Activated CD4-positive, alpha-beta T cell treated with anti-CD3 and anti-CD28 coated beads, Interleukin-2, amount 50 U/mL, for 24 hours (primary cell): ENCODE measurements around the gene DIAPH3.

Experiments used
- DNase-seq, 2 donors: peaks; one replicate each; pipeline ENCODE4 v3.0.0-alpha.2; 2020; ENCODE audit warnings: low read depth in 1 of 2, low spot score in 1 of 2

Gene DIAPH3

DNA sequence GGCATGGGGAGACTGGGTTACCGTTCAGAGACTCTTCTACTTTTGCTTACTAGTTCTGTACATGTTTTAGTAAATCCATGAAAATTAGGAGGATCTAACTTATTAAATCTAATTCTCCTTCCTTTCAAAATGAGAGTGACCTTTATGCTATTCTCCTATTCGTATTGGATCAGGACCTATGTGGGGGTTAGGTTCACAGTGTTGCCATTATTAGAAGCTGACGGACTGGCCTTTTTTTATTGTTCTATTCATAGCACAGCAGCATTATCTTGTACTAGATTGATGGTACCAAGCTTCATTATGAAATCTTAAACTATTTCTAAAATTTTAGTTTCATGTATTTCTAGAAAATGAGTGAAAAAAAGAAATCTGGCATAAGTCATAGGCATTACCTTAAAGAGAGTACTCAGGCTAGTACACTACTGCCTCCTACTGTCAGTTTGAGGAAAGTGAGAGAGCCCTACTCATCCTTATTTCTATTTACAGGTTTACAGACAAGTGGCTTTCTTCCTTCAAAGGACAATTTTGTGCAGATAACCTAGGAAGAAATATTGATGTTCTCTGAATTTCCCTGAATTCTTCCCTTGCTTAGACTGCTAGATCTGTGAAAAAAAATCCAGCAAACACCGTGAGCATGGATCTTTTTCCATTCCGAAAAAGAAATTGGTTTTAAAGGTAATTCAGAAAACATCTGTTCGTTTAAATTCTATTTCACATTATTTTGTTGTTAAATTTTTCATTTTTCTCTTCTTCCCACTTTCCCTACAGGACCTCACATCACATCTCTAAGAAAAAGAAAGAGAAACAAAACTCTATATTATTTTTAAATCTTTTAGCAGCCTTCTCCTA, 485.5 kb downstream of the DIAPH3 start:
- DNase-seq: no peak

- DNase-seq: no peak
Observed at GRCh38 chr13:59677430-59677829, 486.3 kb downstream of the DIAPH3 start.

- no peak for DNase-seq
Observed at GRCh38 chr13:59674616-59675015, 489.1 kb downstream of the DIAPH3 start.

DNA sequence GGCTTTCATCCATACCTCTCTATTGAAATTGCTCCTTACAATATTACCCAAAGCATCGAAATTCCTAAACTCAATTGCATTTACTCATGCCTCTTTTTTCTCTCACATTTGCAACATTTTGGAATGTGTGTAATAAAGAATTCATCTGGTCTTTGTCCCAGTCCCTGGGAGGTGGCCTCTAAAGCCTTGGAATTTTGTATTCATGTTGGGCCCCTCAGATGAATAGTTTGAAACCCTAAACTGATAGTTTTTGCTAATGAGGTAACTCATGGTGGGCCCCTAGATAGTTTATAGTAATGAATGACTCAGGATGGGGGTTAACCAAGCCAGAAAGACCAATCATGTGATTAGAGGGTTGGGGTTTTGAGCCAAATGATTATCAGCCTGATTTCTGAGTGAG, 490.4 kb downstream of the DIAPH3 start:
- no peak for DNase-seq

GRCh38 chr13:59672445-59672844, 491.3 kb downstream of the DIAPH3 start:
- no peak for DNase-seq

- DNase-seq: no peak
Observed at GRCh38 chr13:59671881-59672280, 491.8 kb downstream of the DIAPH3 start.

GRCh38 chr13:59666504-59666903, 497.2 kb downstream of the DIAPH3 start:
- no peak for DNase-seq

DNA sequence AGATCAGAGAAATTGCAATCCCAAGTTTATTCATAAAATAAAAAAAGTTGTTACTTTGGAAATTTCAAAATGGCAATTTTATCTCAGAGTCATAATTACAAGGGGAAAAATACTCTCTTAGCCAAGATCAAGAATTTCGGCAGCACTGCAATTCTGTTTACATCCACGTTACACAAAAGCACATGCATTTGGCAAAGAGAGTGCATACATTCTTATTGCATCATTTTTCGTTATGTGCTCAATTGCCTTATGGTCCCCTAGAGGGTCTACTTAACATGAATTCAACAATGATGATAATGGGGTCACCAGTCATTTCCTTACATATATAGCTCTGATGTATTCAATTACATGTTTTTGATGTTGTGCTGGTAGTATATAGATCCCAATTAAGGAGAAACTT, 498.0 kb downstream of the DIAPH3 start:
- no peak for DNase-seq

GRCh38 chr13:59665184-59665583, 498.5 kb downstream of the DIAPH3 start:
- DNase-seq: no peak

GRCh38 chr13:59664586-59664985, 499.1 kb downstream of the DIAPH3 start:
- DNase-seq: no peak

DNA sequence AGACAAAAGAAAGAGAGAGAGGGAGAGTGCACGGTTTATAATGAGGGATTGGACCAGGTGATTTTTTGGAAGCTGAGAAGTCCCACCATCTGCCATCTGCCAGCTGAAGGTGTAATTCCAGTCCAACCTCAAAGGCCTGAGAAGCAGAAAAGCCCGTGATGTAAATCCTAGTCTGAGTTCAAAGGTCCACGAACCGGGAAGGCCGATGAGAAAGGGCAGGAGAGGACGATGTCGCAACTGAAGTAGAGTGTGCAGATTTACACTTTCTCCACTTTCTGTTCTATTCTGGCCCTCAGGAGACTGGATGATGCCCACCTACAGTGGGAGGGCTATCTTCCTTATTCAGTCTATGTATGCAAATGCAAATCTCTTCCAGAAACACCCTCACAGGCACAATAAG, 500.0 kb downstream of the DIAPH3 start:
- no peak for DNase-seq

- no peak for DNase-seq
Observed at GRCh38 chr13:59660582-59660981, 503.1 kb downstream of the DIAPH3 start.

DNA sequence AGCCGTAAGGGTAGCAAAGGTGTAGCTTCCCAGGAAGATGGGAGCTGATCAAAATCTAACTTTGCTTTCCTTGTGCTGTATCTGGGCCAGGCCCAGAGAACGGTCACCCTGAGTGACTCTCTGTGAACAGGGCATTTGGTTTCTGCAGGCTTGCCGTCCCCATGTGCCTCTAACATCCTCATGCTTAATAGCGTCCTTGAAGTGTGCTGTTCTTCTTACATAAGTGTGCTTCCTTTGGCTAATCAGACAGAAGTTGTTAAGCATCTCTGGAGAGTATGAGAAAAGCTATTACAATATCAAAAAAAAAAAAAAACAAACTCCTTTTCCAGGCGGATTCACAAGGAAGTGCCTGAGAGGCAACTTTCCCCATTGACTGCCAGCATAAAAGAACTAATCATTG, 503.7 kb downstream of the DIAPH3 start:
- no peak for DNase-seq

DNA sequence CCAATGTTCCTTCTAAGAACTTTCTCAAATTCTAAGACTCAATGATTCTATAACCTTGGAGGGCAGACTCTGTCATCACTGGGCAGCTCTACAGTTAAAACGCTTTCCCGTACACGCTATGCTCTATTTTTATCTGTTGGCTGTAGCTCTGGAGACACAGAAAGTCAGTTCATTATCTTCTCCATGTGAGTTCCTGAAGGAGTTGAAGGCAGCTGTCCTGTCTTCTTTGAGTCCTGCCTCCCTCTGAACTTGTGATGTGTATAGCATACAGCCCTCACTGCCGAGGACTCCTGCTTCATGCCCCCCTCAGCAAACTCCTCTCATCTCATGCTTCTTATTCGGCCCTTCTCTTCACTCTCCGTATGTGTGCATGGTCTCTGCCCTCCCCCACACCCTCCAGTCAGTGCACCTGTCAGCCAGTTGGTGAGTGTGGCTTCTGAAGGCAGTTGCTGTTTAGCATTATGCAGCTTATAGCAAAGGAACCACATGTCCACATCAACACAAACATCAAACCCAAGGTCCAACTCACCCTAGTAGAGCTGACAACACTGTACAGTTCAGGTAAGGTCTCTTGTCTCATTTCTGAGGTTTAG, 504.9 kb downstream of the DIAPH3 start:
- no peak for DNase-seq

- DNase-seq: no peak
Observed at GRCh38 chr13:59658027-59658737, 505.5 kb downstream of the DIAPH3 start.

DNA sequence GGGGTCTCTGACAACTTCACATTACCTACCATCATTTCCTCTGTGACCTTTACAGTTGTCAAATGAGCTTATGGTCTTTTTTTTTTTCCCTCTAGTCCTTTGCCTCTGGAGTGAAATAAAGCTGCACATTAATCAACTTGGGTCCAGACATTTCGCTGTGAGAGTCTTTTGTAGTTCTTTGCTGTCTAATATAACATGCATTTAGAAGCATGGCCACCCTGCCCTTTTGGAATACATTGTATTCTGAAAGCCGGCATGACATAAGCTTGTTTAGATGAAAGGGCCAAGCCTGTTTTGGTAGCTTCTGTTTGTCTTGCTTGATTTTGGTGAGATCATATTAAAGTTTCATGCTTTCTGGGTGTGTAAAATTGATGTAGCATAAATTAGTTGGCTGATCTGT, 509.8 kb downstream of the DIAPH3 start:
- DNase-seq: no peak

GRCh38 chr13:59651479-59651878, 512.2 kb downstream of the DIAPH3 start:
- DNase-seq: no peak

- DNase-seq: no peak
Observed at GRCh38 chr13:59643906-59644626, 519.7 kb downstream of the DIAPH3 start.

GRCh38 chr13:59643364-59643841, 520.3 kb downstream of the DIAPH3 start:
- DNase-seq: no peak

DNA sequence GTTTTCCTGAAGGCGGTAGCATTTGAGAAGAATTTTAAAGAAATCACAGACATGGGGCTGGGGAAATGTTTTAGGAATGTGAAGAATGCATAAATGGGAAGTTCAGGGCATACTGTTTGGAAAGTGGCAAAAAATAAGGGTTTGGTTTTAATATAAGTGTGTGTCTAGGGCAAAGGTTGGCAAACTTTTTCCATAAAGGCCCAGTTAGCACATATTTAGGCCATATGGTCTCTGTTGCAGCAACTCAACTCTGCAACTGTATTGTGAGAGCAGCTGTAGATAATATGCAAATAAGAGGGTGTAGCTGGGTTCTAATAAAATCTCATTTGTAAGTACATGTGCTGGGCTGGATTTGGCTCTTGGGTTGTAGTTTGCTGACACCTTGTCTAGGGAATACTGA, 521.9 kb downstream of the DIAPH3 start:
- no peak for DNase-seq

DNA sequence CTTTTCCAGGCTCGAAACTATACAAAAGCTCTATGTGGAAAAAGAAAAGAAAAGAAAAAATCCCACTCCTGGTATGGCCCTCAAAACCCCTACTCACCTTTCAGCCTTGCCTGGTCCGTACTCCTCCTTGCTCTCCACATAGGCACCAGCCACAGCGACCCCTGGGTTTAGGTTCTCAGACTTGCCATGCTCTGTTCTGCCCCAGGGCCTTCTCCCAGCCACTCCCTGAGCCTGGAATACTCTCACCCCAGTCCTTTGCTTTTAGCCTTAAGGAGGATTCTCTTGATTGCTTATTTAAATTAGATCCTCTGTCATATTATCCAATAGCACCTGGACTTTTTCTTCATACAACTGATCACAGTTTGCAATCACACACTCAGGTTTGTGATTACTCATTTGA, 522.5 kb downstream of the DIAPH3 start:
- DNase-seq: no peak
